ENCODE measurements around the gene NRAS. TPM values are rescaled to one million over a fixed set of nuclear protein-coding genes. Genes with fewer than 3 reads are reported as not detected.
"Not testable (repeated sequence)": the region's sequence is repeated elsewhere in the genome, so short reads cannot be mapped to it uniquely, and the experiment has no call there.

The NRAS gene
- total RNA-seq, 1 donor from 2014 or later, result 25.1 TPM

GRCh38 chr1:114756949-114757454 lies 40.4 kb upstream of the NRAS start:
- no peak for TF ChIP-seq CTCF (IDR thresholded peaks at IDR 0.05)
- intact Hi-C loops (cut with DNase I), result no loop called here
- DNase-seq (peak; percentile 58), ATAC-seq (peak; percentile 22 to 34)
- Histone ChIP-seq H3K27ac (peak overlapping the region; percentile 100), H3K36me3 (no peaks in the 10 kb centered on the region), H3K4me1 (peaks cover 49% of the 10 kb centered on the region), H3K4me3 (peak overlapping the region; percentile 94), H3K9me3 (no peaks in the 10 kb centered on the region), H3K27me3 (ENCODE audit: low read depth) (no peaks in the 10 kb centered on the region)

DNA sequence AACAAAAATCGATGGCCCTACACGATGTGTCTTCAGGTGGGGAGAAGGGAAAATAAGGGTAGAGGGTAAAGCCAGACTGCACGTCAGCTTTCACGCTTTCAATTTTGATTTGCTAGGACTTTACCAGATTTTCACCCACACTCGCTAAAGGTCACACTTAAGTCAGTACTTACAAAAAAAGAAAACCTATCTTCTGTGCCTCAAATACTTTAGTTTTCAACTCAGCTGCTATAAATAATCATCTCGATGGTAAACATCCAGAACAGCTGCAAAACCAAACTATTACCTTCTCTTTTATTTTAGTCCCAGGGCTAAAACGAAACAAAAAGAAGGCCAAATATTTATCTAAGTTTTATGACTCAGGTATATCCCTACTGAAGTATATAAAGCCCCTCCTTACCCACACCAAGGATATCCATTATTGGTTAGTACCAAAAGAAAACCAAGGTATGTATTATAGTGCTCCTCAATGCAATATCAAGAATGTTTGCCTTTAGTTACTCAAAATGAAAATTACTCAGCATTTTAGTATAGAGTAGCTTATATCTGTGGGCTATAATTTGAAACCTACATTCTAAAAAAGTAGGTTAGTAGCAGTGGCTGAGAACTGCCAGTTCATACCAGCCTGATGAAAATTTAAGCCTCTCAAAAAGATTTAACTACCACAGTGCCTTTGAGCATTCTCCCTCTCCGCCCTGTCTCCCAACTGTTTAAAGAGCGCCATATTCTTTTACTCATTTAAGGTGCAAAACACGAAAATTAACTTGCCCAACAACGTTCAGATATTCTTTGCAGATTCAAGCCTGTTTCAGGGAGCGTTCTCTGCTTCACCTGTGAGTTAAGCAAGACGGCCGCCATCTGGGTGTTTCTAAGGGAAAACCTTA lies 39.7 kb upstream of the NRAS start:
- Histone ChIP-seq H3K27ac (peak overlapping the region; percentile 100), H3K9me3 (no peaks in the 10 kb centered on the region), H3K4me1 (peaks cover 57% of the 10 kb centered on the region), H3K4me3 (peak overlapping the region; percentile 94), H3K27me3 (ENCODE audit: low read depth) (no peaks in the 10 kb centered on the region), H3K36me3 (no peaks in the 10 kb centered on the region)
- intact Hi-C loops (cut with DNase I), result no loop called here
- no peak for DNase-seq
- no peak for ATAC-seq
- TF ChIP-seq CTCF (IDR thresholded peaks at IDR 0.05), result no peak

GRCh38 chr1:114755006-114755931 lies 38.7 kb upstream of the NRAS start:
- no peak for TF ChIP-seq CTCF (IDR thresholded peaks at IDR 0.05)
- no peaks in the 10 kb centered on the region for H3K36me3 ChIP-seq
- intact Hi-C loops (cut with DNase I), result no loop called here
- DNase-seq, result no peak
- peaks cover 67% of the 10 kb centered on the region for H3K4me1 ChIP-seq
- H3K27me3 ChIP-seq (ENCODE audit: low read depth), result no peaks in the 10 kb centered on the region
- peak overlapping the region; percentile 94 for H3K4me3 ChIP-seq
- H3K27ac ChIP-seq, result no peak overlapping the region
- H3K9me3 ChIP-seq, result no peaks in the 10 kb centered on the region
- ATAC-seq, result no peak

- DNase-seq; intact Hi-C loops (cut with DNase I); ATAC-seq; H3K27ac ChIP-seq; H3K9me3 ChIP-seq; H3K4me3 ChIP-seq; H3K27me3 ChIP-seq (ENCODE audit: low read depth): not testable (repeated sequence)
- peaks cover 15% of the 10 kb centered on the region for H3K36me3 ChIP-seq
- peaks cover 82% of the 10 kb centered on the region for H3K4me1 ChIP-seq
Measured at GRCh38 chr1:114753702-114754101, 37.1 kb upstream of the NRAS start.

- peaks cover 88% of the 10 kb centered on the region for H3K4me1 ChIP-seq
Measured at GRCh38 chr1:114753143-114753542, 36.6 kb upstream of the NRAS start.

More at GRCh38 chr1:114753143-114753542, 36.6 kb upstream of the NRAS start:
- no peak overlapping the region for H3K27ac ChIP-seq
- H3K36me3 ChIP-seq, result peaks cover 21% of the 10 kb centered on the region
- ATAC-seq (no peak), DNase-seq (no peak)
- H3K4me3 ChIP-seq, result no peak overlapping the region
- no peaks in the 10 kb centered on the region for H3K9me3 ChIP-seq
- H3K27me3 ChIP-seq (ENCODE audit: low read depth), result no peaks in the 10 kb centered on the region
- intact Hi-C loops (cut with DNase I), result no loop called here
- no peak for TF ChIP-seq CTCF (IDR thresholded peaks at IDR 0.05)
